Activated T-cell treated with anti-CD3 and anti-CD28 coated beads, Interleukin-2, amount 50 U/mL, for 48 hours (primary cell): ENCODE measurements around the gene CAMP.
A peak's percentile ranks its signal among the peaks of the same experiment; 100 is the strongest.
"Not testable (repeated sequence)": the region's sequence is repeated elsewhere in the genome, so short reads cannot be mapped to it uniquely, and the experiment has no call there.

Experiments
- DNase-seq, 2 experiments: peaks; one replicate each; pipeline ENCODE4 v3.0.0-alpha.2; 2020

Gene CAMP

DNA sequence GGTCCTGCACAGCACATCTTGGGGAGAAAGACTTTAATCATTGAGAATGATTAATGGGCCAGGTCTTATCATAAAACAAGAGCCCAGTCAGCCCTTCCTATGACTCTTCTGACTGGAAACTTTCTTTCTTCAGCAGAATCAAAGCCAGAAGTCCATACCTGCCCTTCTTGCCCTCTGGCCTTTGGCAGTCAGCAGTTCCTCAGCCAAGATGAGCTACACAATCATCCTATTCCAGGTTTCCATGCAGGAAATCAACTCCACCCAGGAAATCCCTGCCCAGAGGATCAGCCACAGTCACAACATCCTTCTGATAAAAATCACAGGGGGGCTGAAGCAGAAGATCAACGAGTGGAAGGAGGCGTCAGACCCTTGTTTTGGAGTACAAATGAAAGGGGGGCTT, 44.5 kb downstream of the CAMP start:
- DNase-seq: no peak

DNA sequence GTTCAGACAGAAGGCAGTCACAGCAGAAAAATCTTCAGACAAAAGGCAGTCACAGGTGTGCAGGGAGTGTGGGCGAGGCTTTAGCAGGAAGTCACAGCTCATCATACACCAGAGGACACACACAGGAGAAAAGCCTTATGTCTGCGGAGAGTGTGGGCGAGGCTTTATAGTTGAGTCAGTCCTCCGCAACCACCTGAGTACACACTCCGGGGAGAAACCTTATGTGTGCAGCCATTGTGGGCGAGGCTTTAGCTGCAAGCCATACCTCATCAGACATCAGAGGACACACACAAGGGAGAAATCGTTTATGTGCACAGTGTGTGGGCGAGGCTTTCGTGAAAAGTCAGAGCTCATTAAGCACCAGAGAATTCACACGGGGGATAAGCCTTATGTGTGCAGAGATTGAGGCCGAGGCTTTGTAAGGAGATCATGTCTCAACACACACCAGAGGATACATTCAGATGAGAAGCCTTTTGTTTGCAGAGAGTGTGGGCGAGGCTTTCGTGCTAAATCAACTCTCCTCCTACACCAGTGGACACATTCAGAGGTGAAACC, 45.2 kb downstream of the CAMP start:
- DNase-seq: peak; percentile 88 to 89

DNA sequence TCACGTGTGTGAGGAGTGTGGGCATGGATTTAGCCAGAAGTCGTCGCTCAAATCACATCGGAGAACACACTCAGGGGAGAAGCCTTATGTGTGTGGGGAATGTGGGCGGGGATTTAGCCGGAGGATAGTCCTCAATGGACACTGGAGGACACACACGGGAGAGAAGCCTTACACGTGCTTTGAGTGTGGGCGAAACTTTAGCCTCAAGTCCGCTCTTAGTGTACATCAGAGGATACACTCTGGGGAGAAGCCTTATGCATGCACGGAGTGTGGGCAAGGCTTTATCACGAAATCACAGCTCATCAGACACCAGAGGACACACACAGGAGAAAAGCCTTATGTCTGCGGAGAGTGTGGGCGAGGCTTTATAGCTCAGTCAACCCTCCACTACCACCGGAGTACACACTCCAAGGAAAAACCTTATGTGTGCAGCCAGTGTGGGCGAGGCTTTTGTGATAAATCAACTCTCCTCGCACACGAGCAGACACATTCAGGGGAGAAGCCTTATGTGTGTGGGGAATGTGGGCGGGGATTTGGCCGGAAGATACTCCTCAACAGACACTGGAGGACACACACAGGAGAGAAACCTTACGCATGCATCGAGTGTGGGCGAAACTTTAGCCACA, 45.8 kb downstream of the CAMP start:
- DNase-seq: peak; percentile 79 to 84

DNA sequence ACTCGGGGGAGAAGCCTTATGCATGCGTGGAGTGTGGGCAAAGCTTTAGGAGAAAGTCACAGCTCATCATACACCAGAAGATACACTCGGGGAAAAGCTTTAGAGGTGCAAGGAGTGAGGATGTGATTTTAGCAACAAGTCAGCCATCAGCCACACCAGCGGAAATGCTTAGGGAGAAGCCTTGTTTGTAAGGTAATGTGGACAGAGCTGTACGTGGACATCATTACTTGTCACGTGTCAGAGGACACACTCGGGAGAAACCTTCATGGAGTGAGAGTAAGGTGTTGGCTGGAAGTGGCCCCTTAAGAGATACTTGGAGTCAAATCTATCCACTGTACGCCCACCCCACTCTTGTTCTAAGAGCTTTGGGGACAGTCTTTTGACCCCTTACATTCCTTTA, 46.3 kb downstream of the CAMP start:
- DNase-seq: no peak

DNA sequence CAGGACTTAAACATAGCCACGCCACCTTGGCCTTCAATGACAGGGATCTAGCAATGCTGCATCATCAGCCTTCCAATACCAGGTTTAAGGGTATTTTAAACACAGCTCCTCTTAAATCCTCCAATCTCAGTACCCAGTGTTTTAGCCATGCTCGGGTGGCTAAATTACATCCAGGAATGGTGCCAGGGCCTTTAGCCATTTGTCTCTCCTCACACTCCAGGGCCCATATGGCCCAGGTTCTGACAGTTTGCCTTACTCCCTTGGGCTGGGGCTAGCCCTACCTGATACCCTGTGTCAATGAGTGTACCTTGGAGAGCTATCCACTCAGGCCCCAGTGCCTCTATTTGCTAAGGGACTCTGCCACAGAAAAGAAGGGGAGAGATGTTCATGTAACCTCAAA, 47.0 kb downstream of the CAMP start:
- no peak for DNase-seq

DNA sequence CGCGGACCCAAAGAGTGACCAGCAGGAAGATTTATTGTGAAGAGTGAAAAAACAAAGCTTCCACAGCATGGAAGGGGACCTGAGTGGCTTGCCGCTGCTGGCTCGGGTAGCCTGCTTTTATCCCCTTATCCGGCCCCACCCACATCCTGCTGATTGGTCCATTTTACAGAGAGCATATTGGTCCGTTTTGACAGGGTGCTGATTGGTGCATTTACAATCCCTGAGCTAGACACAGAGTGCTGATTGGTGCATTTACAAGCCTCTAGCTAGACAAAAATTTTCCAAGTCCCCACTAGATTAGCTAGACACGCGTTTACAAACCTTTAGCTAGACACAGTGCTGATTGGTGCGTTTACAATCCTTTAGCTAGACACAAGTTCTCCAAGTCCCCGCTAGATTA, 47.9 kb downstream of the CAMP start:
- DNase-seq: not testable (repeated sequence)

DNA sequence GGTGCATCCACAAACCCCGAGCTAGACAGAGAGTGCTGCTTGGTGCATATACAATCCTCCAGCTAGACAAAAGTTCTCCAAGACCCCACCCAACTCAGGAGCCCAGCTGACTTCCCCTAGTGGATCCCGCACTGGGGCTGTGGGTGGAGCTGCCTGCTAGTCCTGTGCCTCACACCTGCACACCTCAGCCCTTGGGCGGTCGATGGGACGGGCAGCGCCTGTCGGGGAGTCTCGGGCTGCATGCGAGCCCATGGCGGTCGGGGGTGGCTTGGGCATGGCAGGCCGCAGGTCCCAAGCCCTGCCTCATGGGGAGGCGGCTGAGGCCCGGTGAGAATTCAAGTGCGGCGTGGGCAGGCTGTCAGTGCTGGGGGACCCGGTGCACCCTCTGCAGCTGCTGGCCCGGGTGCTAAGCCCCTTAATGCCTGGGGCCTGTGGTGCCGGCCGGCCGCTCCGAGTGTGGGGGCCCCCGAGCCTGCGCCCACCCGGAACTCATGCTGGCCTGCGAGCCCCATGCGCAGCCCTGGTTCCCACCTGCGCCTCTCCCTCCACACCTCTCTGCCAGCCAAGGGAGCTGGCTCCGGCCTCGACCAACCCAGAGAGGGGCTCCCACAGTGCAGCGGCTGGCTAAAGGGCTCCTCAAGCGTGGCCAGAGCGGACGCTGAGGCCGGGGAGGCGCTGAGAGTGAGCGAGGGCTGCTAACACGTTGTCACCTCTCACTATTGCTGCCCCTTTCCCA, 48.6 kb downstream of the CAMP start:
- no peak for DNase-seq

DNA sequence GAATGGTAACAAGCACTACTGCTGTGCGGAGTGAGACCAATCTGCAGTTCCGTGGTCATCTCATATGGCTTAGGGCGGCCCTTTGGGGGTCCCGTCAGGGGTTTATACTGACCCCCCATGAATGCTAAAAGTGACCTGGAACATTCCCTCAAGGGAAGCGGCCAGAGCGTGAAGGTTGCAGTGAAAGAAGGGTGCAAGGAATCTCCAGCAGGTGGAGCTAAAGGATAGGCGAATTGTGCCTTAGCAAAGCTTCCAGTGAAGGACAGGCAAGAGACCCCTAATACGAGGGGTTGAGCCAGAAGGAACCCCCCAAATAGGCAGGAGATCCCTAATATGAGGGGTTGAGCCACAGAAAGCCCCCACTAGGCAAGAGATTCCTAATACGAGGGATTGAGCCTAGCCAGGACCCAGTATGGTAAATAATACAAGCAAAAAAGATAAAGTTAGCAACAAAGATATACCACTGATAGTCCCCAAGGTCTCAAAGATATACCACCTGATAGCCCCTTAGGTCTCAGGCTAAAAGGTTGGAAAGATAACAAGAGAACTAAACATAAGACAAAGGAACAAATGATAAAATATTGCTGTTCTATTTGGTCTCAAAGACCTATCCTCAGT, 50.4 kb downstream of the CAMP start:
- DNase-seq: peak; percentile 69 to 71

DNA sequence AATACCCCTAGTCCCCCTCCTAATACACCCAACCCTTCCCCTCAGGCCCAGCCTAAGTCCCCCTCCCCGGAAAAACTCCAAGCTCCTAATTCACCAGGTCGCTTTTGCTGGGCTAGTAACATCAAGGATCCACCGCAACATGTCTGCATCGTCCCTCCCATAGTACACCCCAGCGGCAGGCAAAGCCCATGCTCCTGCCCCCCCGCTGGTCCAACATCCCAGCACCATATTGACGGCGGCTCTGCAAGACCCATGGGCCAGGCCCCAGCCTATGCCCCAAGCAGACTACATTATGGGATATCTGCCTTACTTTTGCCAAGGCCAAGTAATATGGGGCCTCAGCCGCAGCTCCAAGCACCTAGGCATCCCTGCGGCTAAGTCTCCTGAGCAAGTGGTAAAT, 51.2 kb downstream of the CAMP start:
- no peak for DNase-seq
